ENCODE measurements around the gene CARF. TPM values are rescaled to one million over a fixed set of nuclear protein-coding genes. Genes with fewer than 3 reads are reported as not detected.
"Not testable (repeated sequence)": the region's sequence is repeated elsewhere in the genome, so short reads cannot be mapped to it uniquely, and the experiment has no call there.

Gene CARF
- total RNA-seq, 1 donor: 14.0 TPM

GRCh38 chr2:202965810-202966460 is 53.9 kb downstream of the CARF start:
- TF ChIP-seq, protein P1, sequence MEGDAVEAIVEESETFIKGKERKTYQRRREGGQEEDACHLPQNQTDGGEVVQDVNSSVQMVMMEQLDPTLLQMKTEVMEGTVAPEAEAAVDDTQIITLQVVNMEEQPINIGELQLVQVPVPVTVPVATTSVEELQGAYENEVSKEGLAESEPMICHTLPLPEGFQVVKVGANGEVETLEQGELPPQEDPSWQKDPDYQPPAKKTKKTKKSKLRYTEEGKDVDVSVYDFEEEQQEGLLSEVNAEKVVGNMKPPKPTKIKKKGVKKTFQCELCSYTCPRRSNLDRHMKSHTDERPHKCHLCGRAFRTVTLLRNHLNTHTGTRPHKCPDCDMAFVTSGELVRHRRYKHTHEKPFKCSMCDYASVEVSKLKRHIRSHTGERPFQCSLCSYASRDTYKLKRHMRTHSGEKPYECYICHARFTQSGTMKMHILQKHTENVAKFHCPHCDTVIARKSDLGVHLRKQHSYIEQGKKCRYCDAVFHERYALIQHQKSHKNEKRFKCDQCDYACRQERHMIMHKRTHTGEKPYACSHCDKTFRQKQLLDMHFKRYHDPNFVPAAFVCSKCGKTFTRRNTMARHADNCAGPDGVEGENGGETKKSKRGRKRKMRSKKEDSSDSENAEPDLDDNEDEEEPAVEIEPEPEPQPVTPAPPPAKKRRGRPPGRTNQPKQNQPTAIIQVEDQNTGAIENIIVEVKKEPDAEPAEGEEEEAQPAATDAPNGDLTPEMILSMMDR (IDR thresholded peaks at IDR 0.05; ENCODE audit: insufficient read depth, low read length): no peak
- peak; percentile 73 for DNase-seq (ENCODE audit: low read depth)
- no peak overlapping the region for H3K4me3 ChIP-seq (ENCODE audit: low read depth, low read length)

DNA sequence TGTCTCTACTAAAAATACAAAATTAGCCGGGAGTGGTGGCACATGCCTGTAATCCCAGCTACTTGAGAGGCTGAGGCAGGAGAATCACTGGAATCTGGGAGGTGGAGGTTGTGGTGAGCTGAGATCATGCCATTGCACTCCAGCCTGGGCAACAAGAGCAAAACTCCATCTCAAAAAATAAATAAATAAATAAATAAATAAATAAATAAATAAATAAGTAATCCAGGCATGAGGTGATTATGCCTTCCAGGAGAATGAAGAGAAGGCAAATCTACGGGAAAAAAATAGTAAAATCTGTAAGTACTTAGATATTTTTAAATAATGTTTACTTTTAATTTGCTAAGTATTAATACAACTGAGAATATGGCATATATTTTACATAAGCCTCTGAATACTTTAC is 57.3 kb downstream of the CARF start:
- DNase-seq (ENCODE audit: low read depth): not testable (repeated sequence)

GRCh38 chr2:202976809-202977208 is 64.7 kb downstream of the CARF start:
- H3K4me3 ChIP-seq (ENCODE audit: low read depth, low read length): no peak overlapping the region
- no peak for DNase-seq (ENCODE audit: low read depth)
- TF ChIP-seq, protein P1 (IDR thresholded peaks at IDR 0.05; ENCODE audit: insufficient read depth, low read length): no peak

More for the DNA sequence above, 57.3 kb downstream of the CARF start:
- H3K4me3 ChIP-seq (ENCODE audit: low read depth, low read length): not testable (repeated sequence)

GRCh38 chr2:202982779-202983491 is 70.9 kb downstream of the CARF start:
- no peak for DNase-seq (ENCODE audit: low read depth)
- no peak overlapping the region for H3K4me3 ChIP-seq (ENCODE audit: low read depth, low read length)
- TF ChIP-seq, protein P1 (IDR thresholded peaks at IDR 0.05; ENCODE audit: insufficient read depth, low read length): no peak

DNA sequence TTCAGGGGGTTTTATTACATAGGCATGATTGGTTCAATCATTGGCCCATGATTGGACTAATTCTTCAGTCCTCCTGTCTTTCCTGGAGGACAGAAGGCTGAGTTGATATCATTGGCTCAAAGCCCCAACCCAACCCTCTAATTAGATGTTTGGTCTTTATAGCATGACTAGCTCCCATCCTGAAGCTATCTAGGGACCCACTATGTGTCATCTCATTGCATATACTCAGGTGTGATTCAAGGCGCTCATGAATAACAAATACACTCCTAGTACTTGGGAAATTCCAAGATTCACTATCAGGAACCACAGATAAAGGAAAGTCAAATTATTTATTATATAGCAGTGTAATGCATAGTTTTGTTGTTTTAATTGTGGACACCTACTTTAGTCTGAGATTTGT is 77.7 kb downstream of the CARF start:
- TF ChIP-seq, protein P1 (IDR thresholded peaks at IDR 0.05; ENCODE audit: insufficient read depth, low read length): no peak
- H3K4me3 ChIP-seq (ENCODE audit: low read depth, low read length): no peak overlapping the region
- DNase-seq (ENCODE audit: low read depth): no peak

- no peak for DNase-seq (ENCODE audit: low read depth)
- H3K4me3 ChIP-seq (ENCODE audit: low read depth, low read length): no peak overlapping the region
- TF ChIP-seq, protein P1 (IDR thresholded peaks at IDR 0.05; ENCODE audit: insufficient read depth, low read length): no peak
These were observed 78.4 kb downstream of the CARF start for GRCh38 chr2:202990501-202990900.

GRCh38 chr2:202997113-202997512 is 85.0 kb downstream of the CARF start:
- peak; percentile 22 for DNase-seq (ENCODE audit: low read depth)
- not testable (repeated sequence) for H3K4me3 ChIP-seq (ENCODE audit: low read depth, low read length)

Measured in fibroblast of the aortic adventitia (primary cell).